Loucy (cell line): Measurements from ENCODE around the gene CRYZL1.

Source experiments
- CTCF ChIP-seq: fragments of 200-600 bp; sonication (generic); conservative IDR thresholded peaks from 2 replicates; pipeline ENCODE4 v1.5.1; 2014; ENCODE audit warnings: mild to moderate bottlenecking, antibody characterized with exemption, low read length
- EZH2phosphoT487 ChIP-seq: fragments of 200-600 bp; IDR thresholded peaks from 2 replicates; pipeline ENCODE4 v1.6.1; 2018; ENCODE audit warnings: antibody characterized with exemption, mild to moderate bottlenecking, moderate library complexity, borderline replicate concordance

GRCh38 chr21:33619726-33620125 is 21.8 kb downstream of the CRYZL1 start:
- TF ChIP-seq CTCF (no peak), EZH2phosphoT487 (no peak)
